Measurements from ENCODE around the gene AGER.
"Not testable (repeated sequence)": the region's sequence is repeated elsewhere in the genome, so short reads cannot be mapped to it uniquely, and the experiment has no call there.

AGER gene

DNA sequence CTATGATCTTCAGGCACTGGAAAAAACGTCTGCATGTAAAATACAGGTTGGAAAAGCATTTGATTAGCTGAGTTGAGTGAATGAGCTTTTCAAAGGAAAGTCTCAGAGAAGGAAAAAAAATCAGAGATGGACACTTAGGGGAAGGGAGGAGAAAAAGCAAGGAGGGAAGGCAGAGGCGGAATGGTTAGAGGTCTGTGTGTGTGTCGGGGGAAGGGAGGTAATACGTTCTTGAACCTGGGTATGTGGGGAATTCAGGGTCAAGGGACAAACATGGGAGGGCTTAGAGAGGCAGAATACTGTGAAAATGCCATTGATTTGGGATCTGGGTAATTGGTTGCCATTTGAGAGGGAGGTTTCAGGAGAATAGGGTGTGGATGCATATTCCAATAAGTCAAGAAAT is 37.4 kb downstream of the AGER start:
- no peak overlapping the region for H2AFZ ChIP-seq (ENCODE audit: low read depth, low read length, severe bottlenecking)
- H3K27me3 ChIP-seq (ENCODE audit: low read length) = no peaks in the 10 kb centered on the region
- H3K9me2 ChIP-seq (replicated peaks; ENCODE audit: insufficient read depth, low read length) = no peaks in the 10 kb centered on the region
- H3K27ac ChIP-seq (ENCODE audit: low read depth, low read length) = no peak overlapping the region
- H3K4me2 ChIP-seq (ENCODE audit: low read depth, low read length, poor library complexity, severe bottlenecking) = no peak overlapping the region
- no peak for TF ChIP-seq EZH2phosphoT487 (conservative IDR thresholded peaks at IDR 0.05; ENCODE audit: low read length)
- TF ChIP-seq, protein P1, sequence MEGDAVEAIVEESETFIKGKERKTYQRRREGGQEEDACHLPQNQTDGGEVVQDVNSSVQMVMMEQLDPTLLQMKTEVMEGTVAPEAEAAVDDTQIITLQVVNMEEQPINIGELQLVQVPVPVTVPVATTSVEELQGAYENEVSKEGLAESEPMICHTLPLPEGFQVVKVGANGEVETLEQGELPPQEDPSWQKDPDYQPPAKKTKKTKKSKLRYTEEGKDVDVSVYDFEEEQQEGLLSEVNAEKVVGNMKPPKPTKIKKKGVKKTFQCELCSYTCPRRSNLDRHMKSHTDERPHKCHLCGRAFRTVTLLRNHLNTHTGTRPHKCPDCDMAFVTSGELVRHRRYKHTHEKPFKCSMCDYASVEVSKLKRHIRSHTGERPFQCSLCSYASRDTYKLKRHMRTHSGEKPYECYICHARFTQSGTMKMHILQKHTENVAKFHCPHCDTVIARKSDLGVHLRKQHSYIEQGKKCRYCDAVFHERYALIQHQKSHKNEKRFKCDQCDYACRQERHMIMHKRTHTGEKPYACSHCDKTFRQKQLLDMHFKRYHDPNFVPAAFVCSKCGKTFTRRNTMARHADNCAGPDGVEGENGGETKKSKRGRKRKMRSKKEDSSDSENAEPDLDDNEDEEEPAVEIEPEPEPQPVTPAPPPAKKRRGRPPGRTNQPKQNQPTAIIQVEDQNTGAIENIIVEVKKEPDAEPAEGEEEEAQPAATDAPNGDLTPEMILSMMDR (IDR thresholded peaks at IDR 0.05; ENCODE audit: insufficient read depth, low read length, poor library complexity, severe bottlenecking) = no peak
- H3K4me3 ChIP-seq (ENCODE audit: insufficient read depth, low read length, poor library complexity, severe bottlenecking) = no peak overlapping the region
- no peaks in the 10 kb centered on the region for H3K79me2 ChIP-seq (ENCODE audit: insufficient read depth, low read length)
- H3K36me3 ChIP-seq (ENCODE audit: low read length) = no peaks in the 10 kb centered on the region
- no peak overlapping the region for H3K9ac ChIP-seq (ENCODE audit: low read length)
- H3F3A ChIP-seq (ENCODE audit: insufficient read depth) = no peaks in the 10 kb centered on the region
- H3K9me3 ChIP-seq (ENCODE audit: insufficient read depth, low read length) = no peaks in the 10 kb centered on the region
- H4K20me1 ChIP-seq (ENCODE audit: low read depth, low read length) = no peaks in the 10 kb centered on the region

DNA sequence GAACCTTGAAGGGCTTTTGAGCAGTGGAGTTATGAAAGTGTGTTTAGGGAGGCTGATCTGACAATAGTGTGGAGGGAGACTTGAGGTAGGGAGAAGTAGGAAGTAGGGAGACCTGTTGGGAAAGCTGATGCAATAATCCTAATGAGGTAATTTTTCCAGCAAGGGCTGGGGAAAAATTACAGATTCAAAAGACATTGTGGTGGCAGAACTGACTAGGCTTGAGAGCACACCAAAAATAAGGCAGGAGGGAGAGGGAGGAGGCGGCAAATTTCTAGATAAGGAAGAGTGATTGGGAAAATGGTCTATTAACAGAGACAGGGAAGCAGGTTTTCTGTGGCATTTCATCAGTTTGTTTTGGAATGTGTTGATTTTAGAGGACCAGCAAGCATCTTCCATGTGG is 37.8 kb downstream of the AGER start:
- Histone ChIP-seq H3K9me3 (ENCODE audit: insufficient read depth, low read length) (no peaks in the 10 kb centered on the region), H3K79me2 (ENCODE audit: insufficient read depth, low read length) (no peaks in the 10 kb centered on the region), H3K36me3 (ENCODE audit: low read length) (no peaks in the 10 kb centered on the region), H3K27me3 (ENCODE audit: low read length) (no peaks in the 10 kb centered on the region), H2AFZ (ENCODE audit: low read depth, low read length, severe bottlenecking) (no peak overlapping the region), H4K20me1 (ENCODE audit: low read depth, low read length) (no peaks in the 10 kb centered on the region), H3K27ac (ENCODE audit: low read depth, low read length) (no peak overlapping the region), H3K4me3 (ENCODE audit: insufficient read depth, low read length, poor library complexity, severe bottlenecking) (no peak overlapping the region), H3K9me2 (replicated peaks; ENCODE audit: insufficient read depth, low read length) (no peaks in the 10 kb centered on the region), H3K4me2 (ENCODE audit: low read depth, low read length, poor library complexity, severe bottlenecking) (no peak overlapping the region), H3K9ac (ENCODE audit: low read length) (no peak overlapping the region), H3F3A (ENCODE audit: insufficient read depth) (no peaks in the 10 kb centered on the region)
- TF ChIP-seq, protein P1 (IDR thresholded peaks at IDR 0.05; ENCODE audit: insufficient read depth, low read length, poor library complexity, severe bottlenecking) = no peak
- no peak for TF ChIP-seq EZH2phosphoT487 (conservative IDR thresholded peaks at IDR 0.05; ENCODE audit: low read length)

DNA sequence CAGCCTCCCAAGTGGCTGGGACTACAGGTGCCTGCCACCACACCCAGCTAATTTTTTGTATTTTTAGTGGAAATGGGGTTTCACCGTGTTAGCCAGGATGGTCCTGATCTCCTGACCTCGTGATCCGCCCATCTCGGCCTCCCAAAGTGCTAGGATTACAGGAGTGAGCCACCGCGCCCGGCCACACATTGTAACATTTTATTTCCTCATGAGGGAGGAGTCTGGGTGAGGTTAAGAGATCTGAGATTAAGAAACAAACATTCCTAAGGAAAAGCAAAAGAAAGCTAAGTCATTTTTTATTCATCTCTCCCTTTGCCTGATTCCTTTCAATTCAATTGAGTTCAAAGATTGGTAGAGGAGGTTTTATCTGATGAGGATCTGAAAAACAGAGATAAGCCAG is 39.8 kb downstream of the AGER start:
- H3K4me2 ChIP-seq (ENCODE audit: low read depth, low read length, poor library complexity, severe bottlenecking); H3K36me3 ChIP-seq (ENCODE audit: low read length); H3K27ac ChIP-seq (ENCODE audit: low read depth, low read length); H2AFZ ChIP-seq (ENCODE audit: low read depth, low read length, severe bottlenecking); H3K9me2 ChIP-seq (replicated peaks; ENCODE audit: insufficient read depth, low read length); H4K20me1 ChIP-seq (ENCODE audit: low read depth, low read length); H3K9me3 ChIP-seq (ENCODE audit: insufficient read depth, low read length); H3K4me3 ChIP-seq (ENCODE audit: insufficient read depth, low read length, poor library complexity, severe bottlenecking); H3K9ac ChIP-seq (ENCODE audit: low read length); H3F3A ChIP-seq (ENCODE audit: insufficient read depth); H3K79me2 ChIP-seq (ENCODE audit: insufficient read depth, low read length); H3K27me3 ChIP-seq (ENCODE audit: low read length): not testable (repeated sequence)

DNA sequence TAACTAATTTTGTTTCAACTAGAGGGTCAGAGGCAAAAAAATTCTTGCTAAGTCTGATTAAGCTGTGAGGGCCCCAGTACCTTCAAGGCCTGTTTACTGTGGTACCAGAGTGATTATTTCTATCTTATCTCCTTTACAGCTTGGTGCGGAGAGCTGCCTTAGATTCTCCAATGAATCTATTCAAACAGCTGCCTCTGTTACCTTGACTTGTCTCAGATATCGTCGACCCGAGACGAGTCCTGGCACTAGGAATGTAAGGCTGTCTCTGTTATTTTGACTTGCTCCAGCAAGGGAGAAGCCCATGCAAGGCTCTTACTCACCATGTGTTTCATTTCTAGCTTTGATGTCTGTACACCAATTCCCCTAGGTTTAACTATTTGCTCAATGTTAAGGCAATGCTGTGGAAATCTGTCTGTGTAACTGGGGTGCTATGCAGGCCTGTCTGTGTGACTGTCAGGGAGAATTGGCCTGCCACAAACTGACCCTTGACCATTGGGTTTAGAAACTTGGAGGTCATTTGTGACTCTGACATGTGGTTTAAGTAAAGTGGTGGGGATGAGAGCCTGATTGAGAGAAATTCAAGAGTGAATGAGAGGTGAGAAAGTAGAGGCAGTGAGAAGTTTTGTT is 43.5 kb downstream of the AGER start:
- H3K4me2 ChIP-seq (ENCODE audit: low read depth, low read length, poor library complexity, severe bottlenecking) = no peak overlapping the region
- H3K4me3 ChIP-seq (ENCODE audit: insufficient read depth, low read length, poor library complexity, severe bottlenecking) = no peak overlapping the region
- H4K20me1 ChIP-seq (ENCODE audit: low read depth, low read length) = no peaks in the 10 kb centered on the region
- no peak overlapping the region for H3K27ac ChIP-seq (ENCODE audit: low read depth, low read length)
- H3K36me3 ChIP-seq (ENCODE audit: low read length) = no peaks in the 10 kb centered on the region
- H3K9me3 ChIP-seq (ENCODE audit: insufficient read depth, low read length) = no peaks in the 10 kb centered on the region
- no peak overlapping the region for H2AFZ ChIP-seq (ENCODE audit: low read depth, low read length, severe bottlenecking)
- H3K27me3 ChIP-seq (ENCODE audit: low read length) = no peaks in the 10 kb centered on the region
- no peaks in the 10 kb centered on the region for H3F3A ChIP-seq (ENCODE audit: insufficient read depth)
- no peaks in the 10 kb centered on the region for H3K79me2 ChIP-seq (ENCODE audit: insufficient read depth, low read length)
- no peaks in the 10 kb centered on the region for H3K9me2 ChIP-seq (replicated peaks; ENCODE audit: insufficient read depth, low read length)
- TF ChIP-seq EZH2phosphoT487 (conservative IDR thresholded peaks at IDR 0.05; ENCODE audit: low read length) = no peak
- TF ChIP-seq, protein P1 (IDR thresholded peaks at IDR 0.05; ENCODE audit: insufficient read depth, low read length, poor library complexity, severe bottlenecking) = no peak
- no peak overlapping the region for H3K9ac ChIP-seq (ENCODE audit: low read length)

All from SU-DHL-6 (cell line).